CD8-positive, alpha-beta memory T cell (primary cell): ENCODE data around the gene ADAM10. TPM values are rescaled to one million over a fixed set of nuclear protein-coding genes. Genes with fewer than 3 reads are reported as not detected.

ENCODE experiments used
- CTCF ChIA-PET: fragments of 350-600 bp; sonication (Branson Sonifier 250); formaldehyde crosslinking; loops from one replicate; lab custom pipeline; 2021; ENCODE audit warnings: antibody characterized with exemption; lab: Charles Lee
- POLR2A ChIA-PET: fragments of 350-600 bp; sonication (Branson Sonifier 250); formaldehyde crosslinking; loops from one replicate; lab custom pipeline; 2021; ENCODE audit warnings: antibody characterized with exemption; lab: Charles Lee
- DNase-seq, 5 donors: peaks; one replicate each; pipeline versions ENCODE4 v3.0.0 to v3.0.0-alpha.2; 2020 to 2022; ENCODE audit warnings: mixed read lengths in 1 of 5
- H3K27ac ChIP-seq: one replicate; pipeline ENCODE4 v1.7.0; 2013; ENCODE audit warnings: low read depth, mild to moderate bottlenecking, low read length, moderate library complexity
- H3K27me3 ChIP-seq: 2 replicates; pipeline ENCODE4 v1.7.0; 2013; ENCODE audit warnings: low read length, mild to moderate bottlenecking; ENCODE audit not compliant: insufficient read depth, poor library complexity, severe bottlenecking
- H3K36me3 ChIP-seq: 2 replicates; pipeline ENCODE4 v1.7.0; 2013; ENCODE audit warnings: mild to moderate bottlenecking, low read length, moderate library complexity; ENCODE audit not compliant: insufficient read depth
- H3K4me1 ChIP-seq: 2 replicates; pipeline ENCODE4 v1.7.0; 2013; ENCODE audit warnings: mild to moderate bottlenecking, low read length, moderate library complexity; ENCODE audit not compliant: insufficient read depth
- H3K4me3 ChIP-seq: 2 replicates; pipeline ENCODE4 v1.7.0; 2013; ENCODE audit warnings: mild to moderate bottlenecking, low read length
- H3K9me3 ChIP-seq: 2 replicates; pipeline ENCODE4 v1.7.0; 2013; ENCODE audit warnings: mild to moderate bottlenecking, low read length
- H3K27ac Mint-ChIP-seq, 8 donors: one replicate each; pipeline ENCODE4 v1.8.0; 2020 to 2021; ENCODE audit warnings: mixed read lengths in 8 of 8, mild to moderate bottlenecking in 6 of 8, inconsistent platforms in 3 of 8, moderate library complexity in 3 of 8
- H3K27me3 Mint-ChIP-seq, 2 donors: one replicate each; pipeline ENCODE4 v1.8.0; 2020 to 2021; ENCODE audit warnings: mixed read lengths in 2 of 2, mild to moderate bottlenecking in 1 of 2, moderate library complexity in 1 of 2
- H3K36me3 Mint-ChIP-seq, 3 donors: one replicate each; pipeline ENCODE4 v1.8.0; 2020 to 2021; ENCODE audit warnings: mixed read lengths in 3 of 3, inconsistent platforms in 1 of 3, mild to moderate bottlenecking in 1 of 3
- H3K4me1 Mint-ChIP-seq, 3 donors: one replicate each; pipeline ENCODE4 v1.8.0; 2020 to 2021; ENCODE audit warnings: mixed read lengths in 3 of 3, inconsistent platforms in 1 of 3, mild to moderate bottlenecking in 1 of 3
- H3K4me3 Mint-ChIP-seq, 7 donors: one replicate each; pipeline ENCODE4 v1.8.0; 2020 to 2021; ENCODE audit warnings: mixed read lengths in 7 of 7, mild to moderate bottlenecking in 6 of 7, moderate library complexity in 4 of 7, inconsistent platforms in 2 of 7
- H3K9me3 Mint-ChIP-seq, 5 donors: one replicate each; pipeline ENCODE4 v1.8.0; 2020 to 2022; ENCODE audit warnings: mixed read lengths in 5 of 5, mild to moderate bottlenecking in 3 of 5, moderate library complexity in 2 of 5, inconsistent platforms in 1 of 5
- polyA plus RNA-seq: library from polyadenylated mRNA; unstranded; fragments of 300-500 nt; fragmentation: Illumina TruSeq; gene quantifications from one replicate; pipeline ENCODE4 v1.2.3, GENCODE V29; 2021
- total RNA-seq, 2 experiments: library from RNA; stranded (reverse); gene quantifications; one replicate each; pipeline ENCODE4 v1.2.3, GENCODE V29; 2021

ADAM10 gene
- total and polyA plus RNA-seq, 3 experiments from 2014 or later = 81.6 to 120 (median 86.6) TPM

DNA sequence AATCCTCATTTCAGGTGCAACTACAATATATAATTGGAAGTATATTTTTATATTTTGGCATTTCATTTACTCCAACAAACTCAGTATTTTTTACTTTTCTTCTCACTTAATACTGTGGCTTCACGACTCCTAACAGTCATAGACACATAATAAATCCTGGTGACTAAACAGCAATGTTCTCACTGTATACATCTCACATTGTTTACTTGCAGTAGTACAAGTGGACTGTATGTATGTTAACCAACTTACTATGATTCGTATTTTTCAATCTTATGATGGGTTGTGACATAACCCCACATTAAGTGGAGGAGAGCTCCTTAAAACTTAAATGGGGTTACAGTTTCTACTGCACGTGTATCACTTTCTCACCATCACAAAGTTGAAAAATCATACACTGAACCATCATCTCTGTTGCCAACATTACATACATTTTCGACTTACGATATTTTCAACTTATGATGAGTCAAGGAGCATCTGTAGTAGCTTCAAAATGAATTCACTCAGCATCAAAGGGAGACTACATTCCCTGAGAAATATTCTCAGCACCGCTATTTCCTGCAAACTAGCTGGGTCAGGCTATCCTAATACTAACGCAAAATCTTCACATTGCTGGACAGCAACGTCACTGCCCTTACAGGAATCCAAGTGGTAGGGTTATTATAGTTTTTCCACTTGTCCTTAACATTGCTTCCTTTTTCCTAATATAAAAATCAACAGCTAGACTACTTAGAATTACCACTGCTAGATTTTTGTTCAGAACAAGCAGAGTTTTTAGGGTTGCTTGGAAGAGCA lies 7.3 kb downstream of the ADAM10 start:
- CTCF ChIA-PET = interaction anchor here (1.8 kb wide), 2 partner anchors 29 to 71 kb away, joined by 3 to 6 read pairs; partner anchors contain the start of gene MINDY2
- H3K4me3 Mint-ChIP-seq = peak overlapping the region in 1 of 7 donors; percentile 61
- peaks cover 48% of the 10 kb centered on the region for H3K4me1 ChIP-seq

GRCh38 chr15:58741032-58741431 lies 8.5 kb downstream of the ADAM10 start:
- Histone ChIP-seq H3K4me3 (no peak overlapping the region), H3K36me3 (no peaks in the 10 kb centered on the region), H3K4me1 (peaks cover 46% of the 10 kb centered on the region), H3K27ac (no peak overlapping the region), H3K27me3 (no peaks in the 10 kb centered on the region), H3K9me3 (no peaks in the 10 kb centered on the region)
- Mint-ChIP-seq H3K36me3 (no peaks in the 10 kb centered on the region), H3K27ac (peak overlapping the region in 2 of 8 donors; percentile 12 to 18), H3K9me3 (no peaks in the 10 kb centered on the region), H3K27me3 (no peaks in the 10 kb centered on the region), H3K4me3 (peak overlapping the region in 2 of 7 donors; percentile 4 to 8), H3K4me1 (peaks cover 79 to 94% (median 93%) of the 10 kb centered on the region in 3 donors)
- ChIA-PET POLR2A (no interaction called here), CTCF (no interaction called here)
- DNase-seq = no peak

More for the DNA sequence above, 7.3 kb downstream of the ADAM10 start:
- Mint-ChIP-seq H3K9me3 (no peaks in the 10 kb centered on the region), H3K36me3 (no peaks in the 10 kb centered on the region), H3K4me1 (peaks cover 76 to 95% (median 91%) of the 10 kb centered on the region in 3 donors), H3K27ac (peak overlapping the region in 1 of 8 donors; percentile 5), H3K27me3 (no peaks in the 10 kb centered on the region)
- Histone ChIP-seq H3K36me3 (no peaks in the 10 kb centered on the region), H3K9me3 (no peaks in the 10 kb centered on the region), H3K4me3 (no peak overlapping the region), H3K27ac (no peak overlapping the region), H3K27me3 (no peaks in the 10 kb centered on the region)
- POLR2A ChIA-PET = no interaction called here
- no peak for DNase-seq

- no peak overlapping the region for H3K4me3 ChIP-seq
- Mint-ChIP-seq H3K4me3 (no peak overlapping the region), H3K27ac (peak overlapping the region in 1 of 8 donors; percentile 36), H3K27me3 (no peaks in the 10 kb centered on the region), H3K36me3 (no peaks in the 10 kb centered on the region), H3K4me1 (peaks cover 78 to 94% (median 93%) of the 10 kb centered on the region in 3 donors), H3K9me3 (no peaks in the 10 kb centered on the region)
- POLR2A ChIA-PET = no interaction called here
- H3K27me3 ChIP-seq = no peaks in the 10 kb centered on the region
- no peaks in the 10 kb centered on the region for H3K9me3 ChIP-seq
- no peaks in the 10 kb centered on the region for H3K36me3 ChIP-seq
- peaks cover 45% of the 10 kb centered on the region for H3K4me1 ChIP-seq
- DNase-seq = no peak
- CTCF ChIA-PET = no interaction called here
- H3K27ac ChIP-seq = no peak overlapping the region
These were observed 9.1 kb downstream of the ADAM10 start for GRCh38 chr15:58740436-58740835.

GRCh38 chr15:58738046-58738707 lies 11.3 kb downstream of the ADAM10 start:
- Mint-ChIP-seq H3K4me1 (peaks cover 72 to 91% (median 88%) of the 10 kb centered on the region in 3 donors), H3K9me3 (no peaks in the 10 kb centered on the region), H3K4me3 (peak overlapping the region in 3 of 7 donors; percentile 1 to 47 (median 9)), H3K27ac (peak overlapping the region in 2 of 8 donors; percentile 9 to 43), H3K36me3 (no peaks in the 10 kb centered on the region), H3K27me3 (no peaks in the 10 kb centered on the region)
- ChIA-PET POLR2A (interaction anchor here (0.8 kb wide), 1 partner anchor 12 kb away, joined by 3 read pairs; no protein-coding TSS in a partner anchor), CTCF (no interaction called here)
- H3K36me3 ChIP-seq = no peaks in the 10 kb centered on the region
- H3K27me3 ChIP-seq = no peaks in the 10 kb centered on the region
- H3K27ac ChIP-seq = no peak overlapping the region
- no peak for DNase-seq
- H3K4me3 ChIP-seq = no peak overlapping the region
- no peaks in the 10 kb centered on the region for H3K9me3 ChIP-seq
- H3K4me1 ChIP-seq = peaks cover 44% of the 10 kb centered on the region

DNA sequence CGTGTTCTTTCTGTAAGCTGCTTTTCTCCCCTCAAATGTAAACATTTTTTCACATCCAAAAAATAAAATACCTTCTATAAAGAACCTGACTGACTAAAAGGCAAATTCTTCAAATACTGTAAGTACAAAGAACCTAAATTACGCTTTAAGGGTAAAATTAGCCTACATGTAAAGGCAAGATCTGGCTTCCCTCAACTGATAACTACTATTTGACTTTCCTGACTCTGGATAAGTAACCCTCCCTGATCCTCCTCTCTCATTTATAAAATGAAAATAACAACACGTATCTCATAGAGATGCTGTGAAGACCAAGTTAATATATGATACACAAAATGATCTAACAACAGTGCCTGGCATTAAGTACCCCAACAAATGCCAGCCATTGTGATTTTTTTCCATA lies 12.2 kb downstream of the ADAM10 start:
- H3K4me3 Mint-ChIP-seq = peak overlapping the region in 2 of 7 donors; percentile 47 to 59
- no peak for DNase-seq
- POLR2A ChIA-PET = no interaction called here
- H3K4me1 ChIP-seq = peaks cover 52% of the 10 kb centered on the region
- no peak overlapping the region for H3K4me3 ChIP-seq
- H3K27me3 ChIP-seq = no peaks in the 10 kb centered on the region
- H3K27me3 Mint-ChIP-seq = no peaks in the 10 kb centered on the region
- peaks cover 0 to 2% (median 0%) of the 10 kb centered on the region in 3 donors for H3K36me3 Mint-ChIP-seq
- CTCF ChIA-PET = no interaction called here
- H3K9me3 ChIP-seq = no peaks in the 10 kb centered on the region
- no peak overlapping the region for H3K27ac ChIP-seq
- peak overlapping the region in 3 of 8 donors; percentile 22 to 83 (median 43) for H3K27ac Mint-ChIP-seq
- H3K36me3 ChIP-seq = no peaks in the 10 kb centered on the region
- no peaks in the 10 kb centered on the region for H3K9me3 Mint-ChIP-seq
- peaks cover 70 to 91% (median 87%) of the 10 kb centered on the region in 3 donors for H3K4me1 Mint-ChIP-seq

DNA sequence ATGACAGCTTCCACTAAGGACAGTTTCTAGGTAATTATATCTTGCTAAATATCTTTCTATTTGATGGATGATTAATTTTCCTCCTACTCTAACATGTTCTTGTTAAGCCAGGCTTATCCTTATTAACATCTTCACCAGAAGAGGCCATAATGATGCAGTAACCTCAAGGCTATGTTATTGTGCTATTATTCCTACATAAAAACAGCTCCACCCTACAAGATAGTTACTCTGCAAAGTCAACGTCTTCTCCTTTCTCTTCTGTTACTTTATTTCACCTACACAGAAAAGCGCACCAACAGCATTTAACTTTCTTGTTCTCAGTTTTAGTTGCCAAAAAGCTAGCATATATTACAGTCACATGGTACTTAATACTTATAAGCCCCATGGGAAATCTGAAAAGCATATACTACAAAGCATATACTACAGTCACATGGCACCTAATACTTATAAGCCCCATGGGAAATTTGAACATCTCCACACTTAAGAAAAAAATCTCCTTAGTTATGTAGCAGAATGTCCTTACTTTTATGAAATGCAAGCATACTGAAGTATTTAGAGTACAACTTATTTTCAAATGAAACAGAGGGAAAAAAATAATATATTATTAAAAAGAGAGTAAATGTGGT lies 13.4 kb downstream of the ADAM10 start:
- H3K27ac ChIP-seq = no peak overlapping the region
- peaks cover 67 to 91% (median 85%) of the 10 kb centered on the region in 3 donors for H3K4me1 Mint-ChIP-seq
- no peak for DNase-seq
- H3K4me3 Mint-ChIP-seq = peak overlapping the region in 2 of 7 donors; percentile 4 to 7
- H3K4me3 ChIP-seq = no peak overlapping the region
- ChIA-PET CTCF (no interaction called here), POLR2A (no interaction called here)
- H3K36me3 Mint-ChIP-seq = peaks cover 0 to 8% (median 0%) of the 10 kb centered on the region in 3 donors
- peaks cover 57% of the 10 kb centered on the region for H3K4me1 ChIP-seq
- no peaks in the 10 kb centered on the region for H3K27me3 Mint-ChIP-seq
- H3K27me3 ChIP-seq = no peaks in the 10 kb centered on the region
- no peaks in the 10 kb centered on the region for H3K9me3 Mint-ChIP-seq
- H3K36me3 ChIP-seq = no peaks in the 10 kb centered on the region
- H3K9me3 ChIP-seq = no peaks in the 10 kb centered on the region
- peak overlapping the region in 3 of 8 donors; percentile 32 to 71 (median 51) for H3K27ac Mint-ChIP-seq

DNA sequence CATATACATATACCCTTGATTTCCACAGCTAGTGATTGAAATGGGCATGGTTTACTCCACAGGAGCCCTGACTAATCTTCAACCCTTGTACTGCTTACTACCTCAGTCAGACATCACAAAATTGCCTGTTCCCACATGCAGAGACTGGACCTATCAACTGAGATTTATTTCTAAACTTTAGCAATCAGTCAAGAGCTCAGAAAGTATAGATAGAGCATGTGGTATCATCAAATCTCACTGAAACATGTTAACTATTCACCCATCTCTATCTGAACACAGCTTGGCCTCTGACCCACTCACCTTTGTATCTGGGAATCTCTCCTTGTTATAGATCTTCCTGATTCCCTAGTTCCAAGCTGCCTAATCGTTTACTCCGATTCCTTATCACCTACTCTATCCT lies 14.6 kb downstream of the ADAM10 start:
- Mint-ChIP-seq H3K4me3 (no peak overlapping the region), H3K27me3 (no peaks in the 10 kb centered on the region), H3K27ac (peak overlapping the region in 4 of 8 donors; percentile 2 to 63 (median 36)), H3K4me1 (peaks cover 67 to 90% (median 83%) of the 10 kb centered on the region in 3 donors), H3K9me3 (no peaks in the 10 kb centered on the region), H3K36me3 (peaks cover 0 to 10% (median 0%) of the 10 kb centered on the region in 3 donors)
- POLR2A ChIA-PET = no interaction called here
- Histone ChIP-seq H3K9me3 (no peaks in the 10 kb centered on the region), H3K36me3 (no peaks in the 10 kb centered on the region), H3K4me1 (peaks cover 47% of the 10 kb centered on the region), H3K4me3 (no peak overlapping the region), H3K27ac (no peak overlapping the region), H3K27me3 (no peaks in the 10 kb centered on the region)
- DNase-seq = no peak
- CTCF ChIA-PET = no interaction called here
